GM12865 (cell line): ENCODE measurements around the gene TCF7L1.

Experiments used
- DNase-seq: peaks from one replicate; pipeline ENCODE4 v3.0.0; 2010; ENCODE audit warnings: low read depth
- H3K4me3 ChIP-seq: 2 replicates; pipeline ENCODE4 v1.5.1; 2011; ENCODE audit warnings: mild to moderate bottlenecking, low read depth, low read length, control low read depth
- TF ChIP-seq, protein P1 (sequence below): IDR thresholded peaks from 2 replicates; pipeline ENCODE4 v1.5.1; 2011; ENCODE audit warnings: low read length, control low read depth, low read depth, inconsistent platforms; ENCODE audit not compliant: insufficient read depth; ENCODE audit errors: missing control alignments

The TCF7L1 gene

DNA sequence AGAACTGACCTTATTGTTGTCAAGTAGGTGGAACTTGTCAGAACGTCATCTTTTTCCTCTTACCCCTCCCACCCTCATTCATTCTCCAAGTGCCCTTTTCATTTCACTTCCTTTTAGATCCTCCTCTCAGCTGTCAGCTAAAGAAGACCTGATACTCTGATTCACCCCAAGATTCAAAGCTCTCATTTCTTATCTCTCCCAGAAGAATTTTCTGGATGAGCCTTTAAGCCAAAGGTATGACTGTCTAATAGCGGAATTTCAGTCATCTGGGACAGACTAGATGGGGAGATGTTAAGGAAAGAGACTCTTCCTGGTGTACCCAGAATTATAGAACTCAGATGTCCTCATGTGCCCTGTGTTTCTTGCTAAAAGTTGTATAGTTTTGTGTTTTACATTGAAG, 53.9 kb downstream of the TCF7L1 start:
- TF ChIP-seq, protein P1, sequence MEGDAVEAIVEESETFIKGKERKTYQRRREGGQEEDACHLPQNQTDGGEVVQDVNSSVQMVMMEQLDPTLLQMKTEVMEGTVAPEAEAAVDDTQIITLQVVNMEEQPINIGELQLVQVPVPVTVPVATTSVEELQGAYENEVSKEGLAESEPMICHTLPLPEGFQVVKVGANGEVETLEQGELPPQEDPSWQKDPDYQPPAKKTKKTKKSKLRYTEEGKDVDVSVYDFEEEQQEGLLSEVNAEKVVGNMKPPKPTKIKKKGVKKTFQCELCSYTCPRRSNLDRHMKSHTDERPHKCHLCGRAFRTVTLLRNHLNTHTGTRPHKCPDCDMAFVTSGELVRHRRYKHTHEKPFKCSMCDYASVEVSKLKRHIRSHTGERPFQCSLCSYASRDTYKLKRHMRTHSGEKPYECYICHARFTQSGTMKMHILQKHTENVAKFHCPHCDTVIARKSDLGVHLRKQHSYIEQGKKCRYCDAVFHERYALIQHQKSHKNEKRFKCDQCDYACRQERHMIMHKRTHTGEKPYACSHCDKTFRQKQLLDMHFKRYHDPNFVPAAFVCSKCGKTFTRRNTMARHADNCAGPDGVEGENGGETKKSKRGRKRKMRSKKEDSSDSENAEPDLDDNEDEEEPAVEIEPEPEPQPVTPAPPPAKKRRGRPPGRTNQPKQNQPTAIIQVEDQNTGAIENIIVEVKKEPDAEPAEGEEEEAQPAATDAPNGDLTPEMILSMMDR = no peak
- no peak overlapping the region for H3K4me3 ChIP-seq
- no peak for DNase-seq

- DNase-seq = no peak
- TF ChIP-seq, protein P1 = no peak
- H3K4me3 ChIP-seq = no peak overlapping the region
Observed at GRCh38 chr2:85188852-85189251, 55.7 kb downstream of the TCF7L1 start.

- DNase-seq = no peak
- TF ChIP-seq, protein P1 = no peak
- H3K4me3 ChIP-seq = no peak overlapping the region
Observed at GRCh38 chr2:85189606-85190270, 56.5 kb downstream of the TCF7L1 start.

DNA sequence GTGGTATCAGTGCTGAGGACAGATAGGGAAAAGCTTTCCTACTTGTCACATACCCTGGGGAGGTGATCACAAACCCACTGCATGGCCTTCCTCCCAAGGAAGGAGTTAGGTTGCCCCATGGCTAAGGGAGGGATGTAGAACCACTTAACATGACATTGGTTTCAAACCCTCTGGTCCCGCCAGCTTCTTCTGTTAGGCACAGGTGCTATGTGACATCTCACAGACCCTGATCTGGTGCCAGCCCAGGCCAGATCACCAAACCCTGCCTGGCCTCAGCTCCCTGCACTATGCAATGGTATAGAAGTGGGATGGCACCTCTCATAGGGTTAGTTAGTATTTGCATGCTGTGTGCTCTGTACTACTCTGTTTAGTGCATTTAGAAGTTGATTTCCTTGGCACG, 58.0 kb downstream of the TCF7L1 start:
- H3K4me3 ChIP-seq = no peak overlapping the region
- TF ChIP-seq, protein P1 = no peak
- DNase-seq = no peak

DNA sequence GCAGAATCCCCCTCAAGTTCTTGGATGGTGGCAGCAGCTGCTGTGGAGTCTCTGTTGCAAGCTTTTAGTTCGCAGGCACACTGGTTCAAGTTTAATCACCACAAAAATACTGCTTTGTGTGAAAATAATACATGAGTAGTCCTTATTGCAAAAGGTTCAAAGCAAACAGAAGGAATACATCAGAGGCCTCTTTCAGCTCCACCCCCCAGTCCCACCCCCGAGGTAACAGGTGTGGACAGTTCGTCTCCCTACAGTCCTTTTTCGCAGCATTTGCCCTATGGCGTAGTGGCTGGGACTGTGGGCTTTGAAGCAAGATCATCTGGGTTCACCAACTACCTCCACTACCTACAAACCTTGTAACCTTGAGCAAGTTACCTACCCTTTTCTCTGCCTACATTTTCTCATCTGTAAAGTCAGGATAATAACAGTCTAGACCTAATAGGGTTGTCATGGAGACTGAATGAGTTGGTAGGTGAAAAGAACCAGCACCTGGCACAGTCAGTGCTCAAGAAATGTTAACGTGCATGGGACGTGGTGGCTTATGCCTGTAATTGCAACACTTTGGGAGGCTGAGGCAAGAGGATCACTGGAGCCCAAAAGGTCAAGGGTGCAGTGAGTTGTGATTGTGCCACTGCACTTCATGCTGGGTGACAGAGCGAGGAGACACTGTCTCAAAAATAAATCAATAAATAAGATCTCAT, 61.7 kb downstream of the TCF7L1 start:
- no peak overlapping the region for H3K4me3 ChIP-seq
- TF ChIP-seq, protein P1 = no peak
- no peak for DNase-seq

DNA sequence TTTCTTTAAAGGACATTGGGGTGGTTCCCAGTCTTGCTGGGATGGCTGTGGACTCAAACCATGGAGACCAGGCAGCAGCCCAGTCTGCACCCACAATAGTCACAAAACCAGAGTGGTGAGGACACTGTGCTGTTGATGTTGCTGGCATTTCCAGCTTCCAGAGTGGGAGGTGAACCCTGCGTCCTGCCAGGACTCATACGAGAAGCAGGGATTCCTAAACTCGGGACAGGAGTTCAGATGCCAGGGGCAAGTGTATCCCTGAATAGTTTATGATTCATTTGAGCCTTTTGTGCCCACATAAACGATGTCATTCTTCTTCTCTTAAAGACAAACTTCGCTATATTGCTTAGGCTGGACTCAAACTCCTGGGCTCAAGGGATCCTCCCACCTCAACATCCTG, 62.8 kb downstream of the TCF7L1 start:
- no peak overlapping the region for H3K4me3 ChIP-seq
- DNase-seq = no peak
- TF ChIP-seq, protein P1 = no peak
